Smooth muscle cell (in vitro differentiated cells): ENCODE results near the gene RPL18. TPM values are rescaled to one million over a fixed set of nuclear protein-coding genes. Genes with fewer than 3 reads are reported as not detected.

ENCODE experiments used
- DNase-seq: peaks from one replicate; lab custom pipeline; 2025; ENCODE audit not compliant: unreplicated experiment; lab: John Stamatoyannopoulos, UW
- H2AFZ ChIP-seq: fragments of 200-600 bp; sonication (generic); 2 replicates; pipeline ENCODE4 v1.6.0; 2016; ENCODE audit warnings: antibody characterized with exemption, low read depth, mild to moderate bottlenecking
- H3F3A ChIP-seq: fragments of 200-600 bp; sonication (generic); 2 replicates; pipeline ENCODE4 v1.6.0; 2017; ENCODE audit warnings: antibody characterized with exemption, low read depth
- H3K27ac ChIP-seq: fragments of 200-600 bp; sonication (generic); 2 replicates; pipeline ENCODE4 v1.5.1; 2016; ENCODE audit warnings: low read depth, mild to moderate bottlenecking
- H3K27me3 ChIP-seq: fragments of 200-600 bp; sonication (generic); 2 replicates; pipeline ENCODE4 v1.6.1; 2016; ENCODE audit warnings: low read depth, mild to moderate bottlenecking
- H3K36me3 ChIP-seq: fragments of 200-600 bp; sonication (generic); 2 replicates; pipeline ENCODE4 v1.5.1; 2016; ENCODE audit warnings: low read depth
- H3K4me1 ChIP-seq: fragments of 200-600 bp; sonication (generic); 2 replicates; pipeline ENCODE4 v1.5.1; 2016; ENCODE audit warnings: low read depth
- H3K4me2 ChIP-seq: fragments of 200-600 bp; sonication (generic); 2 replicates; pipeline ENCODE4 v1.6.0; 2016; ENCODE audit warnings: mild to moderate bottlenecking
- H3K4me3 ChIP-seq: fragments of 200-600 bp; sonication (generic); 2 replicates; pipeline ENCODE4 v1.5.1; 2016; ENCODE audit warnings: mild to moderate bottlenecking
- H3K79me2 ChIP-seq: fragments of 200-600 bp; sonication (generic); 2 replicates; pipeline ENCODE4 v1.6.0; 2016; ENCODE audit warnings: low read depth, mild to moderate bottlenecking
- H3K9ac ChIP-seq: fragments of 200-600 bp; sonication (generic); 2 replicates; pipeline ENCODE4 v1.6.0; 2016; ENCODE audit warnings: low read depth
- H3K9me3 ChIP-seq: fragments of 200-600 bp; sonication (generic); replicated peaks from 2 replicates; pipeline ENCODE4 v1.5.1; 2016; ENCODE audit warnings: low read depth
- H4K20me1 ChIP-seq: fragments of 200-600 bp; sonication (generic); 2 replicates; pipeline ENCODE4 v1.6.0; 2016; ENCODE audit warnings: low read depth
- WGBS: methylation state at CpG from one replicate; pipeline ENCODE4 v1.1.7; 2016; ENCODE audit warnings: low lambda C conversion rate; 5-methylcytosine and 5-hydroxymethylcytosine counted together
- polyA plus RNA-seq: library from polyadenylated mRNA; unstranded; fragments of >200 nt; fragmentation: Nextera tagmentation; extraction: Ambion mirVana; gene quantifications from 2 replicates; pipeline ENCODE4 v1.2.1, GENCODE V29; 2016
- total RNA-seq: library from RNA; depleted of rRNA; stranded (reverse); fragments of >200 nt; gene quantifications from 2 replicates; pipeline ENCODE4 v1.2.3, GENCODE V29; 2014
- TF ChIP-seq, protein P1 (sequence below): fragments of 200-600 bp; sonication (generic); IDR thresholded peaks from 2 replicates; pipeline ENCODE4 v1.5.1; 2017; ENCODE audit warnings: borderline replicate concordance, mild to moderate bottlenecking, antibody characterized with exemption; ENCODE audit not compliant: insufficient read depth, poor library complexity, severe bottlenecking

The RPL18 gene
- total and polyA plus RNA-seq, 2 experiments from 2014 or later: 666 to 1,519 TPM

DNA sequence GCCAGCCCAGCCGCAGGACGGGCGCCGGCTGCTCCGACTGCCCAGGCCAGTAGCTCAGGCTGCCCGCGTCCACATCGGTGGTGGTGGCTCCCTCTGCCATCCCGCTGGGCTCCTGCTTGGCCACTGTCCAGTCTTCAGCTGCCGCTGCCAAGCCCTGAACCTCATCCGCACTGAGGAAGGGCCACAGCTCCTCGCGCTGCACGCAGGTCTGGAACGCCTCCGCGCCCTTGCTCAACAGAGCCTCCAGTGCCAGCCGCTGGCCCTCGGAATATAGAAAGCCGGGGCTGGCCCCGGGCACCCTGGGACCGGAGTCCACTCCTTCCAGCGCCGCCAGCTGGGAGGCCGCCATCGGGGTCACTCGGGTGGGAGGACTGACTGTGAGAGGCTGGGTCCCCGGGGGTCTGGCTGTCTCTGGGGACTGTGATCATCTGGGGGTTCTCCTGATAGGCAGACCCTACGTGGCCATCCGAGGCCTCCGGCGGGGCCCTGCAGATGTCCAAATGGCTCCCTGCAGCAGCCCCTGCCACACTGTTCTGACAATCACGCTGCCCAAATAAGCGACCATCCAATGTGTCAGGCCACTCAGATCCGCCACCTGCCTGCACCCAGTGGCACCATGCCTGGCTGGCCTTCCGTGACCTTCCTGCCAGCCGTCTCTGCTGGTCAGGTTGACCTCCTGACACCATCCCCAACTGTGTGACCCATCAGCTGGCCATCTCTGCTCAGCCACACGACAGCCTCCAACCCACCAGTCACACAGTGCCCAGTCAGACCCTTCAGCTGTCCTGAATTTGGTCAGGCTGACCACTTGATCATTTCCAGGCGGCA is 5.7 kb downstream of the RPL18 start:
- H3K9me3 ChIP-seq: no peaks in the 10 kb centered on the region
- H3K36me3 ChIP-seq: peaks cover 3% of the 10 kb centered on the region
- H3K9ac ChIP-seq: no peak overlapping the region
- TF ChIP-seq, protein P1, sequence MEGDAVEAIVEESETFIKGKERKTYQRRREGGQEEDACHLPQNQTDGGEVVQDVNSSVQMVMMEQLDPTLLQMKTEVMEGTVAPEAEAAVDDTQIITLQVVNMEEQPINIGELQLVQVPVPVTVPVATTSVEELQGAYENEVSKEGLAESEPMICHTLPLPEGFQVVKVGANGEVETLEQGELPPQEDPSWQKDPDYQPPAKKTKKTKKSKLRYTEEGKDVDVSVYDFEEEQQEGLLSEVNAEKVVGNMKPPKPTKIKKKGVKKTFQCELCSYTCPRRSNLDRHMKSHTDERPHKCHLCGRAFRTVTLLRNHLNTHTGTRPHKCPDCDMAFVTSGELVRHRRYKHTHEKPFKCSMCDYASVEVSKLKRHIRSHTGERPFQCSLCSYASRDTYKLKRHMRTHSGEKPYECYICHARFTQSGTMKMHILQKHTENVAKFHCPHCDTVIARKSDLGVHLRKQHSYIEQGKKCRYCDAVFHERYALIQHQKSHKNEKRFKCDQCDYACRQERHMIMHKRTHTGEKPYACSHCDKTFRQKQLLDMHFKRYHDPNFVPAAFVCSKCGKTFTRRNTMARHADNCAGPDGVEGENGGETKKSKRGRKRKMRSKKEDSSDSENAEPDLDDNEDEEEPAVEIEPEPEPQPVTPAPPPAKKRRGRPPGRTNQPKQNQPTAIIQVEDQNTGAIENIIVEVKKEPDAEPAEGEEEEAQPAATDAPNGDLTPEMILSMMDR: no peak
- no peak overlapping the region for H3K27ac ChIP-seq
- H4K20me1 ChIP-seq: peaks cover 36% of the 10 kb centered on the region
- H3K4me2 ChIP-seq: no peak overlapping the region
- H3F3A ChIP-seq: peaks cover 21% of the 10 kb centered on the region
- 96% methylated on average over 38 of the region's 39 CpGs for WGBS
- no peak overlapping the region for H2AFZ ChIP-seq
- no peaks in the 10 kb centered on the region for H3K27me3 ChIP-seq
- H3K4me3 ChIP-seq: no peak overlapping the region
- peaks cover 20% of the 10 kb centered on the region for H3K79me2 ChIP-seq
- H3K4me1 ChIP-seq: peaks cover 21% of the 10 kb centered on the region
- no peak for DNase-seq

DNA sequence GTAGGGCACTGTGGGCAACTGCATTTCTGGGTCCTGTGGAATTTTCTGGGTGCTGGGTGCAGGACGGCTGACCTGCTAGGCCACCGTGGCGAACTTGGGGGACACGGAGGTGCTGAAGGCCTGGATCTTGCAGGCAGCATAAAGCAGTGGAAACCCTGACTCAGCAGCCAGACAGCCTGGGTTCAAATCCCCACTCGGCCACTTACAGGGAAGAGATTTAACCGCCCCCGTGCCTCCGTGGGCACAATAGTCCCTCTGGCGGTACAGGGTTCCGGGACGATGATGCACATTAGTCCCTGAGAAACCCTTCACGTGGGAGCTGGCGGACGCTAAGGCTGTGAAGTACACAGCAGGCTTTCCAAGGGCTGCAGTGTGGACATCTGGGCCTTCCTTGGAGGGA is 7.1 kb downstream of the RPL18 start:
- H3K79me2 ChIP-seq: peaks cover 7% of the 10 kb centered on the region
- no peak overlapping the region for H3K27ac ChIP-seq
- H3K4me1 ChIP-seq: peaks cover 10% of the 10 kb centered on the region
- no peak overlapping the region for H3K4me3 ChIP-seq
- peaks cover 3% of the 10 kb centered on the region for H3K36me3 ChIP-seq
- peaks cover 23% of the 10 kb centered on the region for H4K20me1 ChIP-seq
- no peak overlapping the region for H2AFZ ChIP-seq
- TF ChIP-seq, protein P1: no peak
- WGBS: 84% methylated on average over 14 of the region's 14 CpGs
- no peak overlapping the region for H3K9ac ChIP-seq
- peaks cover 14% of the 10 kb centered on the region for H3F3A ChIP-seq
- H3K27me3 ChIP-seq: no peaks in the 10 kb centered on the region
- DNase-seq: no peak
- H3K4me2 ChIP-seq: no peak overlapping the region
- H3K9me3 ChIP-seq: no peaks in the 10 kb centered on the region

DNA sequence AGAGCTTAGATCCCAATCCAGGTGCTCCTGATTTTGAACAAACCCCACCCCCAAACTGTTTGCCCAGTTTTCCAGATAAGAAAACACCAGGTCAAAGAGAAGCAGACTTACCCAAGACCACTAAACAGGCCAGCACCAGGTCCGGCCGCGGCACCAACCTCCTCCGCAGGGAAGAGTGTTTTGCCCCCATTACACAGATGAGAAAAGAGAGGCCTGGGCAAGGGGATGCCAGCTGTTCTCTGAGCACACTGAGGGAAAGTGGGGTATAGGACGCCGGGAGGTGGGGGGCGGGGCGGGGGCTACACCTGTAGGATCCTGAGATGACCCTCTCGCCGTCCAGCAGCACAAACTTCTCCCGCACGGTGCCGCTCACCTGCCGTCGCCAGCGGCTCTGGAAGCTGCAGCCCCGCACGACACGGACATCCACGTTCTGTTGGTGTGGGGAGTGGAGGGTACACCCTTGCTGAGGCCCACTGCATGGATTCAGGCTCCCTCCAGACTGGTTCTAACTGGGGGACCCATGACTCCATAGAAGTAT is 9.3 kb downstream of the RPL18 start:
- Histone ChIP-seq H3F3A (no peaks in the 10 kb centered on the region), H3K4me2 (no peak overlapping the region), H3K4me3 (no peak overlapping the region), H3K27me3 (no peaks in the 10 kb centered on the region), H3K27ac (no peak overlapping the region), H4K20me1 (peaks cover under 1% of the 10 kb centered on the region), H3K36me3 (no peaks in the 10 kb centered on the region), H3K79me2 (no peaks in the 10 kb centered on the region), H2AFZ (no peak overlapping the region), H3K9ac (no peak overlapping the region), H3K4me1 (no peaks in the 10 kb centered on the region), H3K9me3 (no peaks in the 10 kb centered on the region)
- no peak for DNase-seq
- TF ChIP-seq, protein P1: no peak
- WGBS: 91% methylated on average over 12 of the region's 20 CpGs

DNA sequence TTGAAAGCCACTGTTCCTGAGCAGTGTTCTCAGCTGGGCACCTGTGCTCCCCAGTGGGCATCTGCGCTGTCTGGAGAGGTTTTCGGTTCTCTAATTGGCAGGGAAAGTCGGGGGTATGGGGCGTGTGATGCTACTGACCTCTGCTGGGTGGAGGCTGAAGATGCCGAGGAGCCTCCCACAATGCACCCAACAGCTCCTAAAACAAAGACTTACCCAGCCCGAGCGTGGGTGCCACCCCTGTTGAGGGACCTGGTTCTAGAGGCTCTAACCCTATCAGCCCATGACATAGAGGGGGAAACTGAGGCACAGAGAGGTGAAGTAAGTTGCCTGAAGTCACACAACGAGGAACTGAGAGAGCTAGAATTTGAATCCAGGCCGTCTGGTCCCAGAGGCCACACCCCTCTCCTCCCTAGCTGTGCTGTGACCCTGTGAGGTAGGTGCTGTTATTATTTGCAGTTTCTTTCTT is 10.1 kb downstream of the RPL18 start:
- no peaks in the 10 kb centered on the region for H3K4me1 ChIP-seq
- no peaks in the 10 kb centered on the region for H3K36me3 ChIP-seq
- DNase-seq: no peak
- H3K79me2 ChIP-seq: no peaks in the 10 kb centered on the region
- WGBS: 58% methylated on average over 9 of the region's 9 CpGs
- no peak overlapping the region for H3K9ac ChIP-seq
- H3K27me3 ChIP-seq: no peaks in the 10 kb centered on the region
- no peak overlapping the region for H3K27ac ChIP-seq
- H3K9me3 ChIP-seq: no peaks in the 10 kb centered on the region
- no peak overlapping the region for H3K4me3 ChIP-seq
- H3F3A ChIP-seq: no peaks in the 10 kb centered on the region
- TF ChIP-seq, protein P1: peak; percentile 24
- no peaks in the 10 kb centered on the region for H4K20me1 ChIP-seq
- H3K4me2 ChIP-seq: no peak overlapping the region
- H2AFZ ChIP-seq: no peak overlapping the region
